GM21367 (cell line): ENCODE data around the gene PCDHGA9.
A peak's percentile ranks its signal among the peaks of the same experiment; 100 is the strongest.
"Not testable (repeated sequence)": the region's sequence is repeated elsewhere in the genome, so short reads cannot be mapped to it uniquely, and the experiment has no call there.

Source experiments
- ATAC-seq: cut with Tn5 transposase; IDR thresholded peaks from one replicate; pipeline ENCODE4 v1.9.1; 2021; ENCODE audit not compliant: unreplicated experiment

PCDHGA9 gene

GRCh38 chr5:141402553-141403243, at the start of gene PCDHGA9:
PCDHGA9 (plus strand) TSS chr5:141402778; CDS start chr5:141402953, 175 bp downstream.
- no peak for ATAC-seq

- ATAC-seq, result no peak
These were observed 47.6 kb upstream of the PCDHGA9 start, which contains the start of gene PCDHGA4 for GRCh38 chr5:141354900-141355469. PCDHGA4 (plus strand) TSS chr5:141355021; CDS start chr5:141355108, 87 bp downstream.

GRCh38 chr5:141355641-141356040, 46.9 kb upstream of the PCDHGA9 start:
- no peak for ATAC-seq

- ATAC-seq, result no peak
These were observed 46.4 kb upstream of the PCDHGA9 start for GRCh38 chr5:141356133-141356532.

- ATAC-seq, result no peak
These were observed 45.6 kb upstream of the PCDHGA9 start for GRCh38 chr5:141356950-141357349.

- no peak for ATAC-seq
These were observed 42.7 kb upstream of the PCDHGA9 start, which contains the start of gene PCDHGB2 for GRCh38 chr5:141359790-141360426. PCDHGB2 (plus strand) TSS chr5:141359994; CDS start chr5:141360136, 142 bp downstream.

- no peak for ATAC-seq
These were observed 41.9 kb upstream of the PCDHGA9 start for GRCh38 chr5:141360685-141361084.

- no peak for ATAC-seq
These were observed 39.9 kb upstream of the PCDHGA9 start for GRCh38 chr5:141362719-141363118.

- no peak for ATAC-seq
These were observed 38.5 kb upstream of the PCDHGA9 start, which contains the start of gene PCDHGA5 for GRCh38 chr5:141363952-141364660. PCDHGA5 (plus strand) TSS chr5:141364162; CDS start chr5:141364331, 169 bp downstream.

GRCh38 chr5:141366016-141366896, 36.3 kb upstream of the PCDHGA9 start:
- no peak for ATAC-seq

- ATAC-seq, result peak; percentile 91
These were observed 32.4 kb upstream of the PCDHGA9 start, which contains the start of gene PCDHGB3 for GRCh38 chr5:141369994-141370848. PCDHGB3 (plus strand) TSS chr5:141370242; CDS start chr5:141370395, 153 bp downstream.

GRCh38 chr5:141371572-141372475, 30.8 kb upstream of the PCDHGA9 start:
- no peak for ATAC-seq

- no peak for ATAC-seq
These were observed 28.8 kb upstream of the PCDHGA9 start, which contains the start of gene PCDHGA6 for GRCh38 chr5:141373673-141374317. PCDHGA6 (plus strand) TSS chr5:141373891; CDS start chr5:141374084, 193 bp downstream.

- ATAC-seq, result no peak
These were observed 28.0 kb upstream of the PCDHGA9 start for GRCh38 chr5:141374627-141375026.

GRCh38 chr5:141375444-141376155, 27.0 kb upstream of the PCDHGA9 start:
- not testable (repeated sequence) for ATAC-seq

- no peak for ATAC-seq
These were observed 19.9 kb upstream of the PCDHGA9 start, which contains the start of gene PCDHGA7 for GRCh38 chr5:141382469-141383294. PCDHGA7 (plus strand) TSS chr5:141382742; CDS start chr5:141382900, 158 bp downstream.
